H1 (cell line): ENCODE data around the gene KLHL8. TPM values are rescaled to one million over a fixed set of nuclear protein-coding genes. Genes with fewer than 3 reads are reported as not detected.

ENCODE experiments used
- CTCF ChIA-PET: fragments of 300-600 bp; sonication (Branson Sonifier 250); formaldehyde crosslinking; loops from one replicate; lab custom pipeline; 2021; ENCODE audit not compliant: partially characterized antibody; lab: Charles Lee
- POLR2A ChIA-PET: fragments of 300-600 bp; sonication (Branson Sonifier 250); formaldehyde crosslinking; loops from one replicate; lab custom pipeline; 2021; ENCODE audit warnings: inconsistent platforms; ENCODE audit not compliant: partially characterized antibody; lab: Charles Lee
- DNase-seq, 2 experiments: peaks; one replicate each; pipeline versions ENCODE4 v3.0.0 to v3.0.0-alpha.2; 2010 to 2022; ENCODE audit warnings: low spot score in 2 of 2, low read depth in 1 of 2, mixed read lengths in 1 of 2
- FAIRE-seq: peaks from 2 replicates; lab custom pipeline; 2011; peaks lifted over from hg19 to GRCh38; lab: Jason Lieb, UNC
- H2AFZ ChIP-seq: 2 replicates; pipeline ENCODE4 v1.8.1; 2012; ENCODE audit warnings: low read length, inconsistent platforms
- H2AK5ac ChIP-seq: 2 replicates; pipeline ENCODE4 v1.6.1; 2013; ENCODE audit warnings: low read depth, low read length
- H2BK120ac ChIP-seq: replicated peaks from 2 replicates; pipeline ENCODE3; 2013; ENCODE audit warnings: low read depth, low read length, inconsistent platforms
- H2BK12ac ChIP-seq: 2 replicates; pipeline ENCODE4 v1.6.1; 2013; ENCODE audit warnings: low read depth, low read length
- H2BK15ac ChIP-seq: 2 replicates; pipeline ENCODE4 v1.6.1; 2013; ENCODE audit warnings: low read length
- H2BK20ac ChIP-seq: 2 replicates; pipeline ENCODE4 v1.6.1; 2013; ENCODE audit warnings: low read length
- H2BK5ac ChIP-seq: 2 replicates; pipeline ENCODE4 v1.6.1; 2013; ENCODE audit warnings: low read depth, low read length
- H3K14ac ChIP-seq: 2 replicates; pipeline ENCODE4 v1.6.1; 2013; ENCODE audit warnings: inconsistent platforms; ENCODE audit not compliant: insufficient read length
- H3K18ac ChIP-seq: 2 replicates; pipeline ENCODE4 v1.6.1; 2013; ENCODE audit warnings: low read length; ENCODE audit errors: extremely low read depth
- H3K23ac ChIP-seq: 2 replicates; pipeline ENCODE4 v1.6.1; 2013; ENCODE audit warnings: inconsistent platforms; ENCODE audit not compliant: insufficient read length
- H3K23me2 ChIP-seq: 2 replicates; pipeline ENCODE4 v1.6.1; 2013; ENCODE audit warnings: low read depth, low read length
- H3K27ac ChIP-seq: 2 replicates; pipeline ENCODE4 v1.6.1; 2011; ENCODE audit warnings: low read depth, low read length, inconsistent platforms
- H3K27me3 ChIP-seq, 4 experiments: replicated peaks in 1 of 4; 1 replicate in 1 of 4; 2 replicates in 3 of 4; pipeline versions ENCODE4 v1.6.1 to v1.8.1; 2011 to 2013; ENCODE audit warnings: low read length in 3 of 4, mild to moderate bottlenecking in 3 of 4, inconsistent platforms in 2 of 4, mixed read lengths in 2 of 4, moderate library complexity in 1 of 4; ENCODE audit not compliant: control insufficient read depth in 3 of 4, insufficient read depth in 3 of 4; ENCODE audit errors: extremely low read depth in 1 of 4
- H3K36me3 ChIP-seq, 4 experiments: 2 replicates each; pipeline versions ENCODE4 v1.6.1 to v1.8.1; 2011 to 2013; ENCODE audit warnings: mild to moderate bottlenecking in 4 of 4, low read length in 3 of 4, moderate library complexity in 2 of 4, control low read depth in 1 of 4, inconsistent platforms in 1 of 4; ENCODE audit not compliant: insufficient read depth in 4 of 4, control insufficient read depth in 2 of 4
- H3K4ac ChIP-seq: replicated peaks from 2 replicates; pipeline ENCODE3; 2013; ENCODE audit warnings: low read length, low read depth, mixed read lengths, inconsistent platforms; ENCODE audit not compliant: insufficient read length
- H3K4me1 ChIP-seq, 4 experiments: replicated peaks in 1 of 4; 1 replicate in 1 of 4; 2 replicates in 3 of 4; pipeline versions ENCODE4 v1.6.1 to v1.8.1; 2011 to 2013; ENCODE audit warnings: low read length in 3 of 4, inconsistent platforms in 2 of 4, mixed read lengths in 1 of 4; ENCODE audit not compliant: insufficient read depth in 4 of 4, control insufficient read depth in 3 of 4
- H3K4me2 ChIP-seq, 2 experiments: 2 replicates each; pipeline versions ENCODE4 v1.6.1 to v1.8.1; 2011 to 2013; ENCODE audit warnings: low read depth in 2 of 2, low read length in 2 of 2, control low read depth in 1 of 2, inconsistent platforms in 1 of 2, mild to moderate bottlenecking in 1 of 2; ENCODE audit not compliant: insufficient read depth in 1 of 2
- H3K4me3 ChIP-seq, 4 experiments: fragments of 200-600, 300-600 bp in 1 of 4; sonication (generic), shearing (Covaris generic), sonication (Bioruptor Twin) in 1 of 4; 2 replicates each; pipeline versions ENCODE4 v1.5.1 to v1.8.1; 2011 to 2016; ENCODE audit warnings: low read length in 4 of 4, low read depth in 3 of 4, control low read depth in 2 of 4, inconsistent platforms in 2 of 4, mild to moderate bottlenecking in 2 of 4, mixed read lengths in 1 of 4, moderate library complexity in 1 of 4; ENCODE audit not compliant: insufficient read depth in 2 of 4; ENCODE audit errors: extremely low read depth in 1 of 4
- H3K56ac ChIP-seq: replicated peaks from 2 replicates; pipeline ENCODE3; 2013; ENCODE audit warnings: low read depth, mild to moderate bottlenecking, mixed read lengths, low read length, inconsistent platforms; ENCODE audit not compliant: insufficient read length
- H3K79me1 ChIP-seq: 2 replicates; pipeline ENCODE4 v1.6.1; 2013; ENCODE audit warnings: low read depth, low read length, control low read depth
- H3K79me2 ChIP-seq, 2 experiments: 2 replicates each; pipeline versions ENCODE4 v1.6.1 to v1.8.1; 2012 to 2013; ENCODE audit warnings: low read length in 2 of 2, mild to moderate bottlenecking in 2 of 2, inconsistent platforms in 1 of 2; ENCODE audit not compliant: insufficient read depth in 2 of 2, control insufficient read depth in 1 of 2
- H3K9ac ChIP-seq, 4 experiments: replicated peaks in 1 of 4; 1 replicate in 1 of 4; 2 replicates in 3 of 4; pipeline versions ENCODE4 v1.6.1 to v1.8.1; 2011 to 2013; ENCODE audit warnings: low read depth in 3 of 4, low read length in 3 of 4, control low read depth in 2 of 4, mild to moderate bottlenecking in 2 of 4, moderate library complexity in 2 of 4, inconsistent platforms in 1 of 4; ENCODE audit errors: extremely low read depth in 1 of 4
- H3K9me3 ChIP-seq, 2 experiments: 2 replicates each; pipeline versions ENCODE4 v1.6.1 to v1.8.1; 2012 to 2013; ENCODE audit warnings: mild to moderate bottlenecking in 2 of 2, moderate library complexity in 2 of 2, control low read depth in 1 of 2, inconsistent platforms in 1 of 2, low read depth in 1 of 2, low read length in 1 of 2, mixed read lengths in 1 of 2; ENCODE audit not compliant: insufficient read depth in 2 of 2
- H4K20me1 ChIP-seq, 2 experiments: replicated peaks in 1 of 2; 2 replicates each; pipeline versions ENCODE3 to v1.8.1; 2011 to 2013; ENCODE audit warnings: inconsistent platforms in 2 of 2, low read length in 2 of 2, mild to moderate bottlenecking in 1 of 2; ENCODE audit not compliant: insufficient read depth in 2 of 2, control insufficient read depth in 1 of 2
- H4K5ac ChIP-seq: 2 replicates; pipeline ENCODE4 v1.6.1; 2013; ENCODE audit warnings: low read length, low read depth, mixed read lengths, inconsistent platforms; ENCODE audit not compliant: insufficient read length
- H4K8ac ChIP-seq: 2 replicates; pipeline ENCODE4 v1.8.0; 2013; ENCODE audit warnings: mild to moderate bottlenecking, moderate library complexity, low read length, inconsistent platforms; ENCODE audit not compliant: insufficient read depth; ENCODE audit errors: extremely low read depth
- H4K91ac ChIP-seq: replicated peaks from 2 replicates; pipeline ENCODE3; 2013; ENCODE audit warnings: low read length, mixed read lengths, inconsistent platforms; ENCODE audit not compliant: insufficient read length
- GTF2F1 ChIP-seq: IDR thresholded peaks from 2 replicates; pipeline ENCODE4 v1.6.1; 2012; ENCODE audit warnings: low read depth, low read length, improper control_type of control experiment, borderline replicate concordance
- HDAC2 ChIP-seq, 2 experiments: fragments of 300-600 bp in 1 of 2; sonication (generic) in 1 of 2; IDR thresholded peaks; 2 replicates each; pipeline ENCODE4 v1.6.1; 2011 to 2012; ENCODE audit warnings: low read depth in 2 of 2, low read length in 2 of 2, mild to moderate bottlenecking in 2 of 2, moderate library complexity in 2 of 2, borderline replicate concordance in 1 of 2, inconsistent platforms in 1 of 2
- PHF8 ChIP-seq: fragments of 200-600 bp; sonication (generic); conservative IDR thresholded peaks from 2 replicates; pipeline ENCODE4 v1.7.1; 2012; ENCODE audit warnings: low read depth, mild to moderate bottlenecking, inconsistent platforms, low read length, moderate library complexity
- POLR2A ChIP-seq, 2 experiments: IDR thresholded peaks; 1 replicate in 1 of 2; 2 replicates in 1 of 2; pipeline ENCODE4 v1.6.1; 2011; ENCODE audit warnings: low read depth in 2 of 2, low read length in 2 of 2, mild to moderate bottlenecking in 2 of 2; ENCODE audit errors: control extremely low read depth in 1 of 2
- ZNF274 ChIP-seq: IDR thresholded peaks from 2 replicates; pipeline ENCODE4 v1.7.0; 2012; ENCODE audit warnings: low read length, borderline replicate concordance; ENCODE audit errors: extremely low read depth
- WGBS, 2 experiments: shearing (Covaris generic) in 1 of 2; methylation state at CpG; one replicate each; pipeline versions ENCODE4 v1.1.6 to v1.1.7; 2013 to 2015; ENCODE audit warnings: low lambda C conversion rate in 2 of 2, mixed read lengths in 2 of 2, inconsistent platforms in 1 of 2, low coverage in 1 of 2, missing lambda C conversion rate in 1 of 2; ENCODE audit not compliant: insufficient replicate concordance in 2 of 2, insufficient coverage in 1 of 2, insufficient read length in 1 of 2; ENCODE audit errors: extremely low coverage in 1 of 2, missing lambda C conversion rate in 1 of 2; 5-methylcytosine and 5-hydroxymethylcytosine counted together
- polyA plus RNA-seq, 7 experiments: library from polyadenylated mRNA; depleted of rRNA in 3 of 7; stranded (reverse) in 5 of 7; unstranded in 2 of 7; fragments of >200 nt in 5 of 7; fragments of 200-250 nt in 2 of 7; gene quantifications; 1 replicate in 5 of 7; 2 replicates in 1 of 7; 4 replicates in 1 of 7; pipeline versions ENCODE4 v1.2.1 to v1.2.3, GENCODE V29; 2011 to 2013; ENCODE audit warnings: missing spikeins in 2 of 7, mixed read lengths in 2 of 7
- total RNA-seq: library from RNA; stranded (reverse); fragmentation: NEBNext Ultra II Directional; extraction: Animal tissue kit (Norgen Biotek cat#: 25700); gene quantifications from 2 replicates; pipeline ENCODE4 v1.2.1, GENCODE V29; 2021

Gene KLHL8
- total and polyA plus RNA-seq, 2 of the 8 experiments (the other 6 are each of a cell fraction or from before 2014, with no cell fraction given), result 0.94 to 8.1 TPM

GRCh38 chr4:87112063-87112462 lies 108.4 kb downstream of the KLHL8 start:
- H3K9ac ChIP-seq, result no peak overlapping the region
- H3K4me1 ChIP-seq, result peaks cover 0 to 2% (median under 1%) of the 10 kb centered on the region in 4 experiments; a peak in 2 of 7 replicates
- 98% methylated on average over 4 of the region's 4 CpGs; no CpG with 5 or more reads in 1 of the 2 experiments for whole genome bisulfite sequencing, 2 experiments
- H3K36me3 ChIP-seq, result peaks cover 12 to 57% (median 27%) of the 10 kb centered on the region in 4 experiments
- H4K91ac ChIP-seq, result no peak overlapping the region
- H3K79me2 ChIP-seq, result peaks cover 0 to 5% of the 10 kb centered on the region in 2 experiments; a peak in 1 of 4 replicates
- H3K79me1 ChIP-seq, result no peaks in the 10 kb centered on the region; the same call in 1 of the 2 replicates
- no peaks in the 10 kb centered on the region for H3K23me2 ChIP-seq
- H3K27me3 ChIP-seq, result no peaks in the 10 kb centered on the region
- no peaks in the 10 kb centered on the region for H4K20me1 ChIP-seq
- H3K18ac ChIP-seq, result no peak overlapping the region
- H3K14ac ChIP-seq, result no peak overlapping the region
- no peak overlapping the region for H2BK5ac ChIP-seq
- no peak overlapping the region for H2BK12ac ChIP-seq
- no peak overlapping the region for H3K4me2 ChIP-seq
- H4K8ac ChIP-seq, result no peak overlapping the region
- H2AK5ac ChIP-seq, result no peak overlapping the region
- ChIA-PET CTCF (no interaction called here), POLR2A (no interaction called here)
- FAIRE-seq (no peak), DNase-seq (no peak)
- no peak overlapping the region for H3K23ac ChIP-seq
- H3K4me3 ChIP-seq, result no peak overlapping the region
- no peak overlapping the region for H2BK20ac ChIP-seq
- no peak overlapping the region for H4K5ac ChIP-seq
- no peak overlapping the region for H3K56ac ChIP-seq
- H3K4ac ChIP-seq, result no peak overlapping the region
- H2AFZ ChIP-seq, result no peak overlapping the region
- no peak overlapping the region for H2BK120ac ChIP-seq
- no peak overlapping the region for H2BK15ac ChIP-seq
- no peak overlapping the region for H3K27ac ChIP-seq
- H3K9me3 ChIP-seq, result no peaks in the 10 kb centered on the region
- TF ChIP-seq ZNF274, result no peak
- TF ChIP-seq PHF8, result no peak
- TF ChIP-seq GTF2F1, result no peak
- no peak for TF ChIP-seq HDAC2 (IDR thresholded peaks at IDR 0.05; ENCODE audit: borderline replicate concordance in 1 of 2, low read depth in 2 of 2, low read length in 2 of 2)
- no peak for TF ChIP-seq POLR2A (IDR thresholded peaks at IDR 0.05; ENCODE audit: control extremely low read depth in 1 of 2, low read depth in 2 of 2, low read length in 2 of 2)
